GM23338 (cell line): ENCODE measurements around the gene FEV. TPM values are rescaled to one million over a fixed set of nuclear protein-coding genes. Genes with fewer than 3 reads are reported as not detected.

ENCODE experiments used
- ATAC-seq: fragments of 200-7000 bp; cut with Tn5 transposase; 3 replicates; pipeline ENCODE4 v1.9.1; 2020
- DNase-seq: peaks from one replicate; pipeline ENCODE4 v3.0.0-alpha.2; 2015; ENCODE audit warnings: low spot score
- H2AFZ ChIP-seq: fragments of 200-600 bp; sonication (generic); 2 replicates; pipeline ENCODE4 v1.8.0; 2016; ENCODE audit warnings: antibody characterized with exemption, mild to moderate bottlenecking, moderate library complexity
- H3F3A ChIP-seq: fragments of 200-600 bp; sonication (generic); replicated peaks from 2 replicates; pipeline ENCODE4 v1.8.0; 2017; ENCODE audit warnings: antibody characterized with exemption, mixed run types, low read depth
- H3K27ac ChIP-seq: fragments of 200-600 bp; sonication (generic); 2 replicates; pipeline ENCODE4 v1.6.1; 2016; ENCODE audit warnings: low read depth
- H3K27me3 ChIP-seq: fragments of 200-600 bp; sonication (generic); 2 replicates; pipeline ENCODE4 v1.8.0; 2016; ENCODE audit warnings: mild to moderate bottlenecking, mixed run types, moderate library complexity; ENCODE audit not compliant: insufficient read depth
- H3K36me3 ChIP-seq: fragments of 200-600 bp; sonication (generic); 2 replicates; pipeline ENCODE4 v1.8.0; 2016; ENCODE audit warnings: mild to moderate bottlenecking; ENCODE audit not compliant: insufficient read depth
- H3K4me1 ChIP-seq: fragments of 200-600 bp; sonication (generic); 2 replicates; pipeline ENCODE4 v1.8.0; 2016; ENCODE audit warnings: mild to moderate bottlenecking, moderate library complexity; ENCODE audit not compliant: insufficient read depth
- H3K4me2 ChIP-seq: fragments of 200-600 bp; sonication (generic); 2 replicates; pipeline ENCODE4 v1.7.1; 2017; ENCODE audit warnings: mixed run types
- H3K4me3 ChIP-seq: fragments of 200-600 bp; sonication (generic); 2 replicates; pipeline ENCODE4 v1.6.1; 2016; ENCODE audit warnings: mixed run types
- H3K79me2 ChIP-seq: fragments of 200-600 bp; sonication (generic); replicated peaks from 2 replicates; pipeline ENCODE4 v1.8.0; 2017; ENCODE audit warnings: mild to moderate bottlenecking; ENCODE audit not compliant: insufficient read depth
- H3K9me2 ChIP-seq: fragments of 200-600 bp; sonication (generic); 2 replicates; pipeline ENCODE4 v1.8.0; 2017; ENCODE audit not compliant: insufficient read depth
- H4K20me1 ChIP-seq: fragments of 200-600 bp; sonication (generic); replicated peaks from 2 replicates; pipeline ENCODE4 v1.8.0; 2017; ENCODE audit warnings: mild to moderate bottlenecking; ENCODE audit not compliant: insufficient read depth
- H3K27ac Mint-ChIP-seq: 2 replicates; pipeline ENCODE4 v1.8.0; 2020; ENCODE audit warnings: inconsistent platforms, mild to moderate bottlenecking, moderate library complexity, mixed read lengths
- H3K27me3 Mint-ChIP-seq: 3 replicates; pipeline ENCODE4 v1.8.0; 2022; ENCODE audit warnings: low read depth, mild to moderate bottlenecking, moderate library complexity, mixed read lengths, inconsistent platforms; ENCODE audit not compliant: insufficient read depth, poor library complexity
- H3K36me3 Mint-ChIP-seq: 3 replicates; pipeline ENCODE4 v1.8.0; 2021; ENCODE audit warnings: low read depth, mild to moderate bottlenecking, inconsistent platforms, moderate library complexity, mixed read lengths
- H3K4me1 Mint-ChIP-seq: 3 replicates; pipeline ENCODE4 v1.8.0; 2020; ENCODE audit warnings: mild to moderate bottlenecking, inconsistent platforms, mixed read lengths
- H3K4me3 Mint-ChIP-seq: 3 replicates; pipeline ENCODE4 v1.8.0; 2021; ENCODE audit warnings: moderate library complexity, mild to moderate bottlenecking, inconsistent platforms, mixed read lengths
- H3K9me3 Mint-ChIP-seq: 3 replicates; pipeline ENCODE4 v1.8.0; 2020; ENCODE audit warnings: moderate library complexity, mild to moderate bottlenecking, inconsistent platforms, mixed read lengths
- CREB1 ChIP-seq: fragments of 250-450 bp; sonication (Bioruptor Pico); IDR thresholded peaks from 2 replicates; pipeline ENCODE4 v1.5.0; 2020; ENCODE audit warnings: low read depth, mild to moderate bottlenecking, moderate library complexity
- CTCF ChIP-seq, 2 experiments: fragments of 200-600 bp in 1 of 2; sonication (generic) in 1 of 2; conservative IDR thresholded peaks; 2 replicates each; pipeline versions ENCODE4 v1.5.1 to v1.6.1; 2016 to 2017; ENCODE audit warnings: antibody characterized with exemption in 2 of 2, low read depth in 2 of 2, mild to moderate bottlenecking in 2 of 2, moderate library complexity in 1 of 2
- ETS1 ChIP-seq: IDR thresholded peaks from 2 replicates; pipeline ENCODE4 v1.6.1; 2016; ENCODE audit warnings: antibody characterized with exemption
- EZH2 ChIP-seq: fragments of 200-600 bp; sonication (generic); IDR thresholded peaks from one replicate; pipeline ENCODE4 v1.8.0; 2017; ENCODE audit warnings: antibody characterized with exemption, mild to moderate bottlenecking, low read depth; ENCODE audit not compliant: unreplicated experiment
- EZH2phosphoT487 ChIP-seq: fragments of 200-600 bp; sonication (generic); IDR thresholded peaks from one replicate; pipeline ENCODE4 v1.8.1; 2018; ENCODE audit warnings: antibody characterized with exemption; ENCODE audit not compliant: unreplicated experiment
- JUNB ChIP-seq: IDR thresholded peaks from one replicate; pipeline ENCODE4 v1.6.1; 2016; ENCODE audit warnings: antibody characterized with exemption; ENCODE audit not compliant: unreplicated experiment
- NANOG ChIP-seq: IDR thresholded peaks from 2 replicates; pipeline ENCODE4 v1.6.1; 2016; ENCODE audit warnings: antibody characterized with exemption, borderline replicate concordance
- POLR2AphosphoS5 ChIP-seq: IDR thresholded peaks from 2 replicates; pipeline ENCODE4 v1.6.1; 2016; ENCODE audit warnings: antibody characterized with exemption, low read depth
- REST ChIP-seq: IDR thresholded peaks from one replicate; pipeline ENCODE4 v1.6.1; 2018; ENCODE audit warnings: antibody characterized with exemption; ENCODE audit not compliant: unreplicated experiment
- STAT1 ChIP-seq: IDR thresholded peaks from one replicate; pipeline ENCODE4 v1.6.1; 2016; ENCODE audit warnings: antibody characterized with exemption; ENCODE audit not compliant: unreplicated experiment
- ZNF114 ChIP-seq: fragments of 250-450 bp; sonication (Bioruptor Pico); IDR thresholded peaks from 2 replicates; pipeline ENCODE4 v1.5.0; 2020; ENCODE audit warnings: mild to moderate bottlenecking, moderate library complexity
- ZNF331 ChIP-seq: fragments of 250-450 bp; sonication (Bioruptor Pico); IDR thresholded peaks from 2 replicates; pipeline ENCODE4 v1.5.0; 2020; ENCODE audit warnings: low read depth, mild to moderate bottlenecking, moderate library complexity
- ZNF462 ChIP-seq: fragments of 250-450 bp; sonication (Bioruptor Pico); IDR thresholded peaks from 2 replicates; pipeline ENCODE4 v1.5.0; 2020; ENCODE audit warnings: mild to moderate bottlenecking, moderate library complexity
- polyA plus RNA-seq: library from polyadenylated mRNA; unstranded; fragments of >200 nt; fragmentation: Nextera tagmentation; extraction: Ambion mirVana; gene quantifications from 2 replicates; pipeline ENCODE4 v1.2.1, GENCODE V29; 2016
- total RNA-seq: library from RNA; depleted of rRNA; stranded (reverse); fragments of >200 nt; shearing (Covaris generic); gene quantifications from 2 replicates; pipeline ENCODE4 v1.2.3, GENCODE V29; 2014

Gene FEV
- total and polyA plus RNA-seq, 2 experiments from 2014 or later, result not detected

GRCh38 chr2:219021591-219021990 is 36.6 kb upstream of the FEV start:
- H3K27ac ChIP-seq, result no peak overlapping the region
- no peak overlapping the region for H3K4me2 ChIP-seq
- H2AFZ ChIP-seq, result no peak overlapping the region
- H3K4me1 ChIP-seq, result no peaks in the 10 kb centered on the region
- H3K27me3 Mint-ChIP-seq, result peaks cover 3% of the 10 kb centered on the region
- no peaks in the 10 kb centered on the region for H3K36me3 ChIP-seq
- TF ChIP-seq CREB1 (CRISPR knock-in tag) (no peak), NANOG (no peak), ETS1 (no peak), JUNB (no peak), REST (no peak), CTCF (conservative IDR thresholded peaks at IDR 0.05; ENCODE audit: low read depth in 2 of 2) (no peak), STAT1 (no peak), EZH2phosphoT487 (no peak), ZNF114 (CRISPR knock-in tag) (no peak), ZNF331 (CRISPR knock-in tag) (no peak), EZH2 (no peak), POLR2AphosphoS5 (no peak), ZNF462 (CRISPR knock-in tag) (no peak)
- H3K4me3 ChIP-seq, result no peak overlapping the region
- no peaks in the 10 kb centered on the region for H4K20me1 ChIP-seq
- ATAC-seq (no peak), DNase-seq (no peak)
- H3K27me3 ChIP-seq, result no peaks in the 10 kb centered on the region
- H3K36me3 Mint-ChIP-seq, result no peaks in the 10 kb centered on the region
- H3K9me2 ChIP-seq, result no peaks in the 10 kb centered on the region
- H3K27ac Mint-ChIP-seq, result no peak overlapping the region
- H3K4me3 Mint-ChIP-seq, result no peak overlapping the region
- no peaks in the 10 kb centered on the region for H3K79me2 ChIP-seq
- H3F3A ChIP-seq, result no peaks in the 10 kb centered on the region
- no peaks in the 10 kb centered on the region; the same call in 2 of the 3 replicates for H3K4me1 Mint-ChIP-seq
- H3K9me3 Mint-ChIP-seq, result no peaks in the 10 kb centered on the region
